Activated CD8-positive, alpha-beta T cell treated with anti-CD3 and anti-CD28 coated beads for 36 hours (primary cell): Measurements from ENCODE around the gene SREK1. TPM values are rescaled to one million over a fixed set of nuclear protein-coding genes. Genes with fewer than 3 reads are reported as not detected.
"Not testable (repeated sequence)": the region's sequence is repeated elsewhere in the genome, so short reads cannot be mapped to it uniquely, and the experiment has no call there.

Experiments used
- ATAC-seq: fragments of 200-7000 bp; cut with Tn5 transposase; one replicate; pipeline ENCODE4 v1.10.0; 2021; ENCODE audit warnings: mild to moderate bottlenecking, moderate library complexity
- CTCF ChIA-PET: fragments of 350-600 bp; sonication (Branson Sonifier 250); formaldehyde crosslinking; loops from one replicate; lab custom pipeline; 2021; ENCODE audit warnings: antibody characterized with exemption; lab: Charles Lee
- POLR2A ChIA-PET: fragments of 350-600 bp; sonication (Branson Sonifier 250); formaldehyde crosslinking; loops from one replicate; lab custom pipeline; 2021; ENCODE audit warnings: antibody characterized with exemption; lab: Charles Lee
- DNase-seq: peaks from one replicate; pipeline ENCODE4 v3.0.0-alpha.2; 2020
- H3K27ac Mint-ChIP-seq: one replicate; pipeline ENCODE4 v1.8.0; 2021; ENCODE audit warnings: mild to moderate bottlenecking, mixed read lengths
- H3K27me3 Mint-ChIP-seq: one replicate; pipeline ENCODE4 v1.8.0; 2021; ENCODE audit warnings: mixed read lengths
- H3K36me3 Mint-ChIP-seq: one replicate; pipeline ENCODE4 v1.8.0; 2021; ENCODE audit warnings: low read depth, mixed read lengths
- H3K4me1 Mint-ChIP-seq: one replicate; pipeline ENCODE4 v1.8.0; 2021; ENCODE audit warnings: low read depth, mixed read lengths
- H3K4me3 Mint-ChIP-seq: one replicate; pipeline ENCODE4 v1.8.0; 2021; ENCODE audit warnings: mild to moderate bottlenecking, moderate library complexity, mixed read lengths
- H3K9me3 Mint-ChIP-seq: one replicate; pipeline ENCODE4 v1.8.0; 2021; ENCODE audit warnings: mixed read lengths
- CTCF ChIP-seq: fragments of 200-600 bp; IDR thresholded peaks from one replicate; pipeline ENCODE4 v1.8.0; 2022; ENCODE audit warnings: antibody characterized with exemption, mild to moderate bottlenecking
- intact Hi-C: fragments of 100-400 bp; cut with micrococcal nuclease; formaldehyde crosslinking; loops from one replicate; pipeline ENCODE4 v1.10.0; 2022
- total RNA-seq, 2 experiments: library from RNA; stranded (reverse); gene quantifications; one replicate each; pipeline ENCODE4 v1.2.3, GENCODE V29; 2021

Gene SREK1
- total RNA-seq, 2 experiments from 2014 or later, result 53.9 to 60.2 TPM

GRCh38 chr5:66207800-66208561, 63.9 kb downstream of the SREK1 start:
- H3K4me1 Mint-ChIP-seq, result no peaks in the 10 kb centered on the region
- H3K36me3 Mint-ChIP-seq, result peaks cover 4% of the 10 kb centered on the region
- no peak overlapping the region for H3K27ac Mint-ChIP-seq
- CTCF ChIA-PET, result interaction anchor here (0.6 kb wide), 1 partner anchor 27 kb away, joined by 3 read pairs; no protein-coding TSS in a partner anchor
- POLR2A ChIA-PET, result no interaction called here
- no peak for DNase-seq
- no peaks in the 10 kb centered on the region for H3K9me3 Mint-ChIP-seq
- intact Hi-C loops, result no loop called here
- no peak for TF ChIP-seq CTCF
- no peak for ATAC-seq
- no peaks in the 10 kb centered on the region for H3K27me3 Mint-ChIP-seq
- no peak overlapping the region for H3K4me3 Mint-ChIP-seq

- H3K4me1 Mint-ChIP-seq, result no peaks in the 10 kb centered on the region
- H3K27me3 Mint-ChIP-seq, result no peaks in the 10 kb centered on the region
- H3K4me3 Mint-ChIP-seq, result no peak overlapping the region
- DNase-seq (no peak), ATAC-seq (no peak)
- no peaks in the 10 kb centered on the region for H3K9me3 Mint-ChIP-seq
- POLR2A ChIA-PET, result no interaction called here
- TF ChIP-seq CTCF, result no peak
- H3K27ac Mint-ChIP-seq, result no peak overlapping the region
- intact Hi-C loops, result no loop called here
- H3K36me3 Mint-ChIP-seq, result peaks cover 4% of the 10 kb centered on the region
- CTCF ChIA-PET, result no interaction called here
Measured at GRCh38 chr5:66209350-66209749, 65.2 kb downstream of the SREK1 start.

GRCh38 chr5:66209794-66210193, 65.7 kb downstream of the SREK1 start:
- no peaks in the 10 kb centered on the region for H3K9me3 Mint-ChIP-seq
- intact Hi-C loops, result no loop called here
- DNase-seq (no peak), ATAC-seq (no peak)
- POLR2A ChIA-PET, result no interaction called here
- no peak overlapping the region for H3K4me3 Mint-ChIP-seq
- no peaks in the 10 kb centered on the region for H3K4me1 Mint-ChIP-seq
- CTCF ChIA-PET, result no interaction called here
- H3K27me3 Mint-ChIP-seq, result no peaks in the 10 kb centered on the region
- no peak overlapping the region for H3K27ac Mint-ChIP-seq
- H3K36me3 Mint-ChIP-seq, result peaks cover 4% of the 10 kb centered on the region
- TF ChIP-seq CTCF, result no peak

- no peaks in the 10 kb centered on the region for H3K27me3 Mint-ChIP-seq
- DNase-seq, result no peak
- no peak overlapping the region for H3K27ac Mint-ChIP-seq
- no peaks in the 10 kb centered on the region for H3K36me3 Mint-ChIP-seq
- no peaks in the 10 kb centered on the region for H3K9me3 Mint-ChIP-seq
- no peak for TF ChIP-seq CTCF
- ChIA-PET CTCF (no interaction called here), POLR2A (no interaction called here)
- no peak for ATAC-seq
- no peak overlapping the region for H3K4me3 Mint-ChIP-seq
- intact Hi-C loops, result no loop called here
- H3K4me1 Mint-ChIP-seq, result no peaks in the 10 kb centered on the region
Measured at GRCh38 chr5:66213533-66213932, 69.4 kb downstream of the SREK1 start.

GRCh38 chr5:66222455-66222854, 78.4 kb downstream of the SREK1 start:
- DNase-seq, result peak; percentile 11
- POLR2A ChIA-PET, result no interaction called here

GRCh38 chr5:66222896-66223295, 78.8 kb downstream of the SREK1 start:
- H3K27me3 Mint-ChIP-seq, H3K27ac Mint-ChIP-seq, H3K9me3 Mint-ChIP-seq, DNase-seq, H3K4me3 Mint-ChIP-seq, H3K36me3 Mint-ChIP-seq, POLR2A ChIA-PET, CTCF ChIA-PET, ATAC-seq, H3K4me1 Mint-ChIP-seq, intact Hi-C loops: not testable (repeated sequence)

More at GRCh38 chr5:66222455-66222854, 78.4 kb downstream of the SREK1 start:
- Mint-ChIP-seq H3K4me1 (no peaks in the 10 kb centered on the region), H3K9me3 (no peaks in the 10 kb centered on the region), H3K27me3 (no peaks in the 10 kb centered on the region), H3K27ac (no peak overlapping the region), H3K36me3 (no peaks in the 10 kb centered on the region), H3K4me3 (no peak overlapping the region)
- intact Hi-C loops, result no loop called here
- TF ChIP-seq CTCF, result no peak
- CTCF ChIA-PET, result no interaction called here
- no peak for ATAC-seq
